Activated B cell treated with CpG ODN at 0.5 μM for 24 hours (primary cell): ENCODE results near the gene FMN1. TPM values are rescaled to one million over a fixed set of nuclear protein-coding genes. Genes with fewer than 3 reads are reported as not detected.

Experiments used
- ATAC-seq: fragments of 200-7000 bp; cut with Tn5 transposase; one replicate; pipeline ENCODE4 v1.10.0; 2021; ENCODE audit warnings: low read depth, mild to moderate bottlenecking, moderate library complexity
- CTCF ChIA-PET: fragments of 350-600 bp; sonication (Branson Sonifier 250); formaldehyde crosslinking; loops from one replicate; lab custom pipeline; 2021; ENCODE audit warnings: antibody characterized with exemption; lab: Charles Lee
- POLR2A ChIA-PET: fragments of 350-600 bp; sonication (Branson Sonifier 250); formaldehyde crosslinking; loops from one replicate; lab custom pipeline; 2021; ENCODE audit warnings: antibody characterized with exemption; lab: Charles Lee
- DNase-seq: peaks from one replicate; pipeline ENCODE4 v3.0.0; 2022
- H3K27ac Mint-ChIP-seq: one replicate; pipeline ENCODE4 v1.8.0; 2020; ENCODE audit warnings: mixed read lengths
- H3K27me3 Mint-ChIP-seq: one replicate; pipeline ENCODE4 v1.8.0; 2021; ENCODE audit warnings: mixed read lengths
- H3K36me3 Mint-ChIP-seq: one replicate; pipeline ENCODE4 v1.8.0; 2021; ENCODE audit warnings: low read depth, mixed read lengths
- H3K4me1 Mint-ChIP-seq: one replicate; pipeline ENCODE4 v1.8.0; 2021; ENCODE audit warnings: mixed read lengths
- H3K4me3 Mint-ChIP-seq: one replicate; pipeline ENCODE4 v1.8.0; 2020; ENCODE audit warnings: mild to moderate bottlenecking, mixed read lengths
- H3K9me3 Mint-ChIP-seq: one replicate; pipeline ENCODE4 v1.8.0; 2020; ENCODE audit warnings: mixed read lengths
- CTCF ChIP-seq: fragments of 200-600 bp; IDR thresholded peaks from one replicate; pipeline ENCODE4 v1.8.0; 2022; ENCODE audit warnings: antibody characterized with exemption, mild to moderate bottlenecking
- intact Hi-C: fragments of 100-400 bp; cut with micrococcal nuclease; formaldehyde crosslinking; loops from one replicate; pipeline ENCODE4 v1.15.1; 2024
- total RNA-seq: library from RNA; stranded (reverse); gene quantifications from 2 replicates; pipeline ENCODE4 v1.2.3, GENCODE V29; 2022

Gene FMN1
- total RNA-seq, 1 donor from 2014 or later: 0.80 TPM

GRCh38 chr15:33206366-33206765 lies 11.9 kb upstream of the FMN1 start:
- peaks cover 7% of the 10 kb centered on the region for H3K9me3 Mint-ChIP-seq

GRCh38 chr15:33204926-33205325 lies 10.4 kb upstream of the FMN1 start:
- H3K4me3 Mint-ChIP-seq: no peak overlapping the region
- no peak for ATAC-seq
- intact Hi-C loops: no loop called here

More at GRCh38 chr15:33206366-33206765, 11.9 kb upstream of the FMN1 start:
- no peaks in the 10 kb centered on the region for H3K36me3 Mint-ChIP-seq
- ChIA-PET POLR2A (no interaction called here), CTCF (no interaction called here)
- H3K4me3 Mint-ChIP-seq: no peak overlapping the region
- no peaks in the 10 kb centered on the region for H3K27me3 Mint-ChIP-seq
- no peak for TF ChIP-seq CTCF
- ATAC-seq: no peak
- intact Hi-C loops: no loop called here
- peaks cover 7% of the 10 kb centered on the region for H3K4me1 Mint-ChIP-seq
- DNase-seq: no peak
- H3K27ac Mint-ChIP-seq: no peak overlapping the region

GRCh38 chr15:33204087-33204486 lies 9.6 kb upstream of the FMN1 start:
- CTCF ChIA-PET: no interaction called here
- Mint-ChIP-seq H3K4me3 (no peak overlapping the region), H3K36me3 (no peaks in the 10 kb centered on the region), H3K9me3 (no peaks in the 10 kb centered on the region), H3K27me3 (no peaks in the 10 kb centered on the region), H3K4me1 (peaks cover 11% of the 10 kb centered on the region), H3K27ac (no peak overlapping the region)
- no peak for ATAC-seq
- DNase-seq: no peak
- POLR2A ChIA-PET: no interaction called here
- TF ChIP-seq CTCF: no peak
- intact Hi-C loops: no loop called here

More at GRCh38 chr15:33204926-33205325, 10.4 kb upstream of the FMN1 start:
- ChIA-PET CTCF (no interaction called here), POLR2A (no interaction called here)
- no peaks in the 10 kb centered on the region for H3K36me3 Mint-ChIP-seq
- peaks cover 11% of the 10 kb centered on the region for H3K4me1 Mint-ChIP-seq
- no peak for DNase-seq
- TF ChIP-seq CTCF: no peak
- H3K27ac Mint-ChIP-seq: no peak overlapping the region
- H3K9me3 Mint-ChIP-seq: peaks cover 3% of the 10 kb centered on the region
- no peaks in the 10 kb centered on the region for H3K27me3 Mint-ChIP-seq

DNA sequence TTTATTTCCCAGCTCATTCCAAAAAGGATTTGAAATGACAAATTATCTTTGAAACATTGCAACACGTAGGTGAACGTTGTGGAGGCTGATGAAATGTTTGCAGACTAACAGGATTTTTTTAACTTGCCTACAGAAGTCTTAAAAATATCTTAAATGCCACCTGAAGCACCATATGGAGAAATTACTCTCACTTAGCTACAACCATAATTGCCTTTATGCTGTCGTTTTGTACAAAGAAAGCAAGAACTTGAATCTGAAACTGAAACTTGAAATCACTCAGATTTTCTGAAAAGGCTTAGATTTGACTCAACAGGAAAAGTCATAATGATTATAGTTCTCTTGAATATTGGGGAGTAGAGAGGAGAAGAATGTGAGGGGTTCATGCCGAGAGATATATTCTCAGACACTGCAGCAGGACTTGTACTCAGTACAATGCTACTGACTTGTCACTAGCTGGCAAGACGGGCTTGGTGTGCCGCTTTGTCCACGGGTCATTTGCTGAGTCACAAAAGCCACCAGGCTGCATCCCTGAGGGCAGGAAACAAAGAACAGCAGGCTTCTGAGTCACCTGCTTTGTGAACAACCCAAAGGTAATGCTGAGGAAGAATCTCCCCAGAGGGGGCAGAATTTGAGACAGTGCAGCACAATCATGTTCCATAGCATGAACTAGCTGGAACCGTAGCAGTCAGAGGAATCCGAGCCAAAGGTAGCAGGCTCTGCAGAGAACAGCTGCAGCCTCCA lies 7.1 kb upstream of the FMN1 start:
- peak overlapping the region; percentile 79 for H3K4me3 Mint-ChIP-seq
- no peaks in the 10 kb centered on the region for H3K36me3 Mint-ChIP-seq
- peak; percentile 18 for DNase-seq
- ATAC-seq: peak; percentile 90
- intact Hi-C loops: no loop called here
- CTCF ChIA-PET: interaction anchor here (0.6 to 1.3 kb wide), 4 partner anchors 13 to 954 kb away, joined by 3 to 4 read pairs (median 3); no protein-coding TSS in a partner anchor
- H3K27me3 Mint-ChIP-seq: peaks cover 2% of the 10 kb centered on the region
- no peak for TF ChIP-seq CTCF
- H3K27ac Mint-ChIP-seq: peak overlapping the region; percentile 3
- no peaks in the 10 kb centered on the region for H3K9me3 Mint-ChIP-seq
- POLR2A ChIA-PET: no interaction called here
- H3K4me1 Mint-ChIP-seq: peaks cover 11% of the 10 kb centered on the region

- peaks cover 11% of the 10 kb centered on the region for H3K4me1 Mint-ChIP-seq
- H3K27me3 Mint-ChIP-seq: peaks cover 2% of the 10 kb centered on the region
- no peaks in the 10 kb centered on the region for H3K36me3 Mint-ChIP-seq
These were observed 6.4 kb upstream of the FMN1 start for GRCh38 chr15:33200903-33201302.

More at GRCh38 chr15:33200903-33201302, 6.4 kb upstream of the FMN1 start:
- Mint-ChIP-seq H3K9me3 (no peaks in the 10 kb centered on the region), H3K27ac (no peak overlapping the region), H3K4me3 (no peak overlapping the region)
- intact Hi-C loops: no loop called here
- no peak for DNase-seq
- no peak for ATAC-seq
- TF ChIP-seq CTCF: no peak
- POLR2A ChIA-PET: no interaction called here
- CTCF ChIA-PET: interaction anchor here (0.6 to 1.3 kb wide), 3 partner anchors 15 to 955 kb away, joined by 3 to 4 read pairs (median 3); no protein-coding TSS in a partner anchor
